Heart left ventricle (tissue), 16 donors: ENCODE results near the gene DKKL1. TPM values are rescaled to one million over a fixed set of nuclear protein-coding genes. Genes with fewer than 3 reads are reported as not detected.
"Not testable (repeated sequence)": the region's sequence is repeated elsewhere in the genome, so short reads cannot be mapped to it uniquely, and the experiment has no call there.

Experiments used
- ATAC-seq, 4 donors: fragments of 200-7000 bp; cut with Tn5 transposase; one replicate each; pipeline ENCODE4 v1.9.1; 2020 to 2022; ENCODE audit warnings: moderate library complexity in 4 of 4, mild to moderate bottlenecking in 3 of 4, moderate number of reproducible peaks in 1 of 4
- DNase-seq, 5 donors: peaks; one replicate each; pipeline ENCODE4 v3.0.0-alpha.2; 2020
- H3K27ac ChIP-seq, 12 donors: fragments of 200-600 bp; sonication (generic) in 4 of 12; one replicate each; pipeline versions ENCODE4 v1.5.0 to v1.8.0; 2016 to 2022; ENCODE audit warnings: mild to moderate bottlenecking in 2 of 12
- H3K27me3 ChIP-seq, 9 donors: fragments of 200-600 bp; sonication (generic) in 2 of 9; one replicate each; pipeline versions ENCODE4 v1.5.1 to v1.8.0; 2016 to 2022; ENCODE audit warnings: mild to moderate bottlenecking in 3 of 9
- H3K36me3 ChIP-seq, 9 donors: fragments of 200-600 bp; sonication (generic) in 2 of 9; one replicate each; pipeline versions ENCODE4 v1.5.0 to v1.8.0; 2018 to 2022; ENCODE audit warnings: mild to moderate bottlenecking in 2 of 9
- H3K4me1 ChIP-seq, 12 donors: fragments of 200-600 bp; sonication (generic) in 4 of 12; one replicate each; pipeline versions ENCODE4 v1.5.0 to v1.8.0; 2016 to 2022; ENCODE audit warnings: mild to moderate bottlenecking in 3 of 12
- H3K4me3 ChIP-seq, 12 donors: fragments of 200-600 bp; sonication (generic) in 4 of 12; one replicate each; pipeline versions ENCODE4 v1.5.0 to v1.8.0; 2017 to 2022; ENCODE audit warnings: mild to moderate bottlenecking in 9 of 12, moderate library complexity in 4 of 12
- H3K9me3 ChIP-seq, 12 donors: fragments of 200-600 bp; sonication (generic) in 4 of 12; one replicate each; pipeline versions ENCODE4 v1.5.0 to v1.8.0; 2016 to 2022; ENCODE audit warnings: mild to moderate bottlenecking in 1 of 12
- CTCF ChIP-seq, 12 donors: fragments of 200-600 bp; sonication (generic) in 4 of 12; IDR thresholded peaks; one replicate each; pipeline versions ENCODE4 v1.5.0 to v1.8.0; 2018 to 2022; ENCODE audit warnings: antibody characterized with exemption in 12 of 12, mild to moderate bottlenecking in 5 of 12
- POLR2A ChIP-seq, 2 donors: fragments of 450-650 bp; IDR thresholded peaks; one replicate each; pipeline ENCODE4 v1.6.1; 2017; ENCODE audit warnings: antibody characterized with exemption in 2 of 2, mild to moderate bottlenecking in 2 of 2, moderate library complexity in 2 of 2
- WGBS, 4 donors: extraction: QIAGEN DNeasy Blood & Tissue Kit in 2 of 4; methylation state at CpG; one replicate each; pipeline versions ENCODE4 v1.1.5 to v1.1.7; 2013 to 2018; 5-methylcytosine and 5-hydroxymethylcytosine counted together
- intact Hi-C, 10 donors: fragments of 100-400 bp; cut with DNase I; formaldehyde crosslinking; loops; one replicate each; pipeline versions ENCODE4 v1.11.1 to v1.14.2; 2022
- polyA plus RNA-seq, 2 donors: library from polyadenylated mRNA; stranded (reverse); fragments of 200-250 nt; gene quantifications; one replicate each; pipeline ENCODE4 v1.2.3, GENCODE V29; 2013
- total RNA-seq, 9 donors: library from RNA; depleted of rRNA in 2 of 9; stranded (reverse); fragments of >200 nt in 2 of 9; fragmentation: NEBNext Ultra II Directional in 3 of 9; extraction: Animal tissue kit (Norgen Biotek cat#: 25700) in 3 of 9; gene quantifications; one replicate each; pipeline versions ENCODE4 v1.1.0 to v1.2.4, GENCODE V29; 2016 to 2023
- donor health status: ischemic (EF 13 %, LVEDD 7.1; RV severe dilation, severe dysfunction).
- donor health status: healthy with polysubstance abuse.
- donor health status: DM: no; HTN: yes; CAD: no.
- donor health status: DM: no; HTN: no; CAD: no.
- donor health status: ischemic (EF 25% LVEDD 6.9; RV normal size, moderate dysfunction).
- donor health status: ischemic (EF 25% LVEDD 5.7; RV mildly dilated, moderate dysfunction).
- donor health status: healthy.
- donor health status: DM: yes; HTN: yes; CAD: no.
- donor health status: ischemic (EF 35%, LVEDD 5.7; RV mildly dilated, moderate dysfunction).
- donor health status: nonischemic (EF 11% LVEDD 7.7; RV severe dilation, severe dysfunction).
- donor health status: DM: yes; HTN: yes; CAD: no.
- donor health status: PGD.
- donor health status: ischemic (EF 29% LVEDD 5.4; RV normal size, mild dysfunction).
- donor health status: nonischemic (EF 23%, LVEDD 6.1; RV moderate dilation, normal function).

The DKKL1 gene
- total and polyA plus RNA-seq, 11 donors: 0.24 to 0.51 TPM; not detected in 9

GRCh38 chr19:49371184-49371583, 7.5 kb downstream of the DKKL1 start:
- Histone ChIP-seq H3K9me3 (peaks cover 0 to 23% (median 11%) of the 10 kb centered on the region in 12 donors), H3K4me3 (no peak overlapping the region), H3K4me1 (no peaks in the 10 kb centered on the region), H3K36me3 (no peaks in the 10 kb centered on the region), H3K27me3 (no peaks in the 10 kb centered on the region), H3K27ac (no peak overlapping the region)
- intact Hi-C loops: no loop called here
- no peak for TF ChIP-seq POLR2A (IDR thresholded peaks at IDR 0.05)
- TF ChIP-seq CTCF (IDR thresholded peaks at IDR 0.05): no peak
- WGBS, 4 donors: 53 to 94% (median 83%) methylated on average over 3 of the region's 3 CpGs
- no peak for ATAC-seq
- no peak for DNase-seq

GRCh38 chr19:49373174-49373573, 9.5 kb downstream of the DKKL1 start:
- DNase-seq, intact Hi-C loops, ATAC-seq, H3K27ac ChIP-seq, H3K4me1 ChIP-seq, H3K4me3 ChIP-seq, H3K36me3 ChIP-seq, H3K27me3 ChIP-seq: not testable (repeated sequence)
- WGBS, 4 donors: 70 to 85% (median 84%) methylated on average over 3 of the region's 3 CpGs
- peaks cover 0 to 19% (median 11%) of the 10 kb centered on the region in 12 donors for H3K9me3 ChIP-seq

- ATAC-seq: no peak
- H3K4me1 ChIP-seq: no peaks in the 10 kb centered on the region
- no peak for TF ChIP-seq POLR2A (IDR thresholded peaks at IDR 0.05)
- intact Hi-C loops: no loop called here
- no peak overlapping the region for H3K27ac ChIP-seq
- no peak for DNase-seq
- H3K27me3 ChIP-seq: no peaks in the 10 kb centered on the region
- peaks cover 0 to 3% (median 0%) of the 10 kb centered on the region in 12 donors for H3K9me3 ChIP-seq
- 84 to 87% (median 85%) methylated on average over 9 to 16 of the region's 16 CpGs for WGBS, 4 donors
- H3K4me3 ChIP-seq: no peak overlapping the region
- no peaks in the 10 kb centered on the region for H3K36me3 ChIP-seq
These were observed 11.2 kb downstream of the DKKL1 start for GRCh38 chr19:49374665-49375434.

- Histone ChIP-seq H3K4me1 (no peaks in the 10 kb centered on the region), H3K27me3 (peaks cover 0 to 4% (median 0%) of the 10 kb centered on the region in 9 donors), H3K9me3 (peaks cover 0 to 19% (median 8%) of the 10 kb centered on the region in 12 donors), H3K36me3 (no peaks in the 10 kb centered on the region), H3K4me3 (no peak overlapping the region), H3K27ac (no peak overlapping the region)
- TF ChIP-seq POLR2A (IDR thresholded peaks at IDR 0.05) (no peak), CTCF (IDR thresholded peaks at IDR 0.05) (no peak)
- DNase-seq: no peak
- 62 to 75% (median 74%) methylated on average over 3 of the region's 3 CpGs for WGBS, 4 donors
- intact Hi-C loops: no loop called here
- no peak for ATAC-seq
These were observed 14.8 kb downstream of the DKKL1 start for GRCh38 chr19:49378512-49378911.

GRCh38 chr19:49380391-49380790, 16.7 kb downstream of the DKKL1 start:
- 89 to 95% (median 90%) methylated on average over 3 of the region's 3 CpGs for WGBS, 4 donors
- H3K27me3 ChIP-seq: peaks cover 0 to 7% (median 0%) of the 10 kb centered on the region in 9 donors
- H3K27ac ChIP-seq: no peak overlapping the region
- intact Hi-C loops: loop anchor here in 1 of 10 donors (10.0 kb wide), 1 partner anchor 156 kb away; no protein-coding TSS in a partner anchor
- H3K4me1 ChIP-seq: no peaks in the 10 kb centered on the region
- no peak overlapping the region for H3K4me3 ChIP-seq
- H3K9me3 ChIP-seq: peaks cover 0 to 19% (median 8%) of the 10 kb centered on the region in 12 donors
- TF ChIP-seq POLR2A (IDR thresholded peaks at IDR 0.05) (no peak), CTCF (IDR thresholded peaks at IDR 0.05) (no peak)
- H3K36me3 ChIP-seq: no peaks in the 10 kb centered on the region
- DNase-seq (no peak), ATAC-seq (no peak)
